A549 (cell line): ENCODE results near the gene ADCY7.

Experiments used
- CHD2 ChIP-seq: fragments of 150-350 bp; IDR thresholded peaks from 2 replicates; pipeline ENCODE4 v1.6.1; 2014; ENCODE audit warnings: low read length; ENCODE audit not compliant: partially characterized antibody
- MYC ChIP-seq: IDR thresholded peaks from 2 replicates; pipeline ENCODE4 v1.6.1; 2012; ENCODE audit warnings: mild to moderate bottlenecking, inconsistent platforms, low read length, improper control_type of control experiment, borderline replicate concordance
- POLR2A ChIP-seq: IDR thresholded peaks from 2 replicates; pipeline ENCODE4 v1.6.1; 2012; ENCODE audit warnings: mild to moderate bottlenecking, low read length
- POLR2AphosphoS2 ChIP-seq: conservative IDR thresholded peaks from 2 replicates; pipeline ENCODE4 v1.6.1; 2012; ENCODE audit warnings: low read length, improper control_type of control experiment, inconsistent platforms
- SMC3 ChIP-seq: fragments of >200 bp; sonication (Bioruptor Twin); formaldehyde crosslinking; IDR thresholded peaks from 3 replicates; pipeline ENCODE4 v1.6.1; 2018; ENCODE audit warnings: inconsistent platforms
- TF ChIP-seq, protein P1 (sequence below): fragments of >200 bp; sonication (Bioruptor Twin); formaldehyde crosslinking; IDR thresholded peaks from 3 replicates; pipeline ENCODE4 v1.5.1; 2016
- TF ChIP-seq, protein P2 (sequence below): fragments of 250-450 bp; sonication (Bioruptor Pico); IDR thresholded peaks from 2 replicates; pipeline ENCODE4 v1.5.0; 2021; ENCODE audit warnings: mild to moderate bottlenecking, moderate library complexity, borderline replicate concordance
- TF ChIP-seq, protein P3 (sequence below): IDR thresholded peaks from 2 replicates; pipeline ENCODE4 v1.6.1; 2012
- TF ChIP-seq, protein P4 (sequence below): fragments of 150-350 bp; IDR thresholded peaks from 2 replicates; pipeline ENCODE4 v1.6.1; 2014; ENCODE audit warnings: low read depth, mild to moderate bottlenecking, low read length

DNA sequence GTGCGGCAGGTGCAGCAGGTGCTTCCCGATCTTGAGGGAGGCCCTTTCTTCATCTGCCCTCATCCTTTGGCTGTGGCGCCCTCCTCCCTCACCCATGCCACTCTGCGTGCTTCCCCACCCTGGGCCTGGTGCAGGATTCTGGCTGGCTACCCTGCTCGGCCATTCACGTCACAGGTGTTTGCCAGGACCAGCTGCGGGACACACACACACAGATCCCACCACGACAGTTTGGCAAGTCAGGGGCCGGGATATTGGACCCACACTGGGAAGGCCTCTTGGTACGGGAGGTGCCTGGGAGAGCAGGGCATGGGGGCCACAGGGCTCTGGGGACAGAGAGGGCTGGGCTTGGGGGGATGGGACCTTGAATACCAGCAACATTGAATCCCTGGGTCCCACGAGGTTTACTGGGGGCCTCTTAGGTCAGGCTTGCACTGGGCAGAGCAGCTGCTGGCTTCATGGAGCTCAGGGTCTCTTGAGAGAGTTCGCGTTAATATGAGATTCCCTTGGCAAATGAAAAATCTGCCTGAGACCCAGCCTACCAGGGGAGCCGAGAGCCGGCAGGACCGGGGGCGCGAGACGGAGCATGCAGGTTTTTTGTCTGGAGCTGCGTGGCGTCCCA, 15.1 kb downstream of the ADCY7 start:
- no peak for TF ChIP-seq POLR2AphosphoS2
- TF ChIP-seq, protein P1, sequence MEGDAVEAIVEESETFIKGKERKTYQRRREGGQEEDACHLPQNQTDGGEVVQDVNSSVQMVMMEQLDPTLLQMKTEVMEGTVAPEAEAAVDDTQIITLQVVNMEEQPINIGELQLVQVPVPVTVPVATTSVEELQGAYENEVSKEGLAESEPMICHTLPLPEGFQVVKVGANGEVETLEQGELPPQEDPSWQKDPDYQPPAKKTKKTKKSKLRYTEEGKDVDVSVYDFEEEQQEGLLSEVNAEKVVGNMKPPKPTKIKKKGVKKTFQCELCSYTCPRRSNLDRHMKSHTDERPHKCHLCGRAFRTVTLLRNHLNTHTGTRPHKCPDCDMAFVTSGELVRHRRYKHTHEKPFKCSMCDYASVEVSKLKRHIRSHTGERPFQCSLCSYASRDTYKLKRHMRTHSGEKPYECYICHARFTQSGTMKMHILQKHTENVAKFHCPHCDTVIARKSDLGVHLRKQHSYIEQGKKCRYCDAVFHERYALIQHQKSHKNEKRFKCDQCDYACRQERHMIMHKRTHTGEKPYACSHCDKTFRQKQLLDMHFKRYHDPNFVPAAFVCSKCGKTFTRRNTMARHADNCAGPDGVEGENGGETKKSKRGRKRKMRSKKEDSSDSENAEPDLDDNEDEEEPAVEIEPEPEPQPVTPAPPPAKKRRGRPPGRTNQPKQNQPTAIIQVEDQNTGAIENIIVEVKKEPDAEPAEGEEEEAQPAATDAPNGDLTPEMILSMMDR: no peak
- TF ChIP-seq SMC3: no peak
- no peak for TF ChIP-seq POLR2A
- TF ChIP-seq CHD2: no peak
- TF ChIP-seq, protein P2, sequence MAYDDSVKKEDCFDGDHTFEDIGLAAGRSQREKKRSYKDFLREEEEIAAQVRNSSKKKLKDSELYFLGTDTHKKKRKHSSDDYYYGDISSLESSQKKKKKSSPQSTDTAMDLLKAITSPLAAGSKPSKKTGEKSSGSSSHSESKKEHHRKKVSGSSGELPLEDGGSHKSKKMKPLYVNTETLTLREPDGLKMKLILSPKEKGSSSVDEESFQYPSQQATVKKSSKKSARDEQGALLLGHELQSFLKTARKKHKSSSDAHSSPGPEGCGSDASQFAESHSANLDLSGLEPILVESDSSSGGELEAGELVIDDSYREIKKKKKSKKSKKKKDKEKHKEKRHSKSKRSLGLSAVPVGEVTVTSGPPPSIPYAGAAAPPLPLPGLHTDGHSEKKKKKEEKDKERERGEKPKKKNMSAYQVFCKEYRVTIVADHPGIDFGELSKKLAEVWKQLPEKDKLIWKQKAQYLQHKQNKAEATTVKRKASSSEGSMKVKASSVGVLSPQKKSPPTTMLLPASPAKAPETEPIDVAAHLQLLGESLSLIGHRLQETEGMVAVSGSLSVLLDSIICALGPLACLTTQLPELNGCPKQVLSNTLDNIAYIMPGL: no peak
- TF ChIP-seq, protein P3, sequence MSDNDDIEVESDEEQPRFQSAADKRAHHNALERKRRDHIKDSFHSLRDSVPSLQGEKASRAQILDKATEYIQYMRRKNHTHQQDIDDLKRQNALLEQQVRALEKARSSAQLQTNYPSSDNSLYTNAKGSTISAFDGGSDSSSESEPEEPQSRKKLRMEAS: no peak
- TF ChIP-seq MYC: no peak
- TF ChIP-seq, protein P4, sequence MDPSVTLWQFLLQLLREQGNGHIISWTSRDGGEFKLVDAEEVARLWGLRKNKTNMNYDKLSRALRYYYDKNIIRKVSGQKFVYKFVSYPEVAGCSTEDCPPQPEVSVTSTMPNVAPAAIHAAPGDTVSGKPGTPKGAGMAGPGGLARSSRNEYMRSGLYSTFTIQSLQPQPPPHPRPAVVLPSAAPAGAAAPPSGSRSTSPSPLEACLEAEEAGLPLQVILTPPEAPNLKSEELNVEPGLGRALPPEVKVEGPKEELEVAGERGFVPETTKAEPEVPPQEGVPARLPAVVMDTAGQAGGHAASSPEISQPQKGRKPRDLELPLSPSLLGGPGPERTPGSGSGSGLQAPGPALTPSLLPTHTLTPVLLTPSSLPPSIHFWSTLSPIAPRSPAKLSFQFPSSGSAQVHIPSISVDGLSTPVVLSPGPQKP: no peak
